Measurements from ENCODE around the gene ADGRD2. TPM values are rescaled to one million over a fixed set of nuclear protein-coding genes. Genes with fewer than 3 reads are reported as not detected.
A peak's percentile ranks its signal among the peaks of the same experiment; 100 is the strongest.

Gene ADGRD2
- total and polyA plus RNA-seq, 9 of the 15 experiments (the other 6 are each of a cell fraction or from before 2014, with no cell fraction given): not detected

DNA sequence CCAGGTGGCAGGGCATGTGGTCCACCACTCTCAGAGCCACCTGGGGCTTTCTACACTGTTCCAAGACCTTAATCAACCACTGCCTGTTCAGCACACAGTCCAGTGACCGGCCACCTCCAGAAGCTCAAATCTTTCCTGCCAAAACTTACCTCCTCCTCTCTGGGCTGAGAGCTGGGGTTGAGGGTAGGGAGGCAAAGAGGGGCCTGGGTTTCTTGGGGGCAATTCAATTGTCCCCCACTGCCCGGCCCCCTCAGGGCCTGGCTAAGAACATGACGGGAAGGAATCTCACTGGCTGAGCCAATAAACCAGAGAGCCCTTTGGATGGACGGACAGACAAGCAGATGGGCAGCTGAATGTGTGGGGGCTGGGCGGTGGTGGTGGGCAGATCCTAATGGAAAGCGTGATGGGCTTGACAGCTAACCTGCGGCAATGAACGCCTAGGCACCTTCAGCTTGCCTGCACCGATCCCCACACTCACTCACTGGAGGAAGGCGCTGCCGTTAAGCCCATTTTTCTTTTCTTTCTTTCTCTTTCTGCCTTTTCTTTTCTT lies 51.6 kb downstream of the ADGRD2 start (continued):
- no peak for TF ChIP-seq ZFP1 (CRISPR knock-in tag; IDR thresholded peaks at IDR 0.05)

DNA sequence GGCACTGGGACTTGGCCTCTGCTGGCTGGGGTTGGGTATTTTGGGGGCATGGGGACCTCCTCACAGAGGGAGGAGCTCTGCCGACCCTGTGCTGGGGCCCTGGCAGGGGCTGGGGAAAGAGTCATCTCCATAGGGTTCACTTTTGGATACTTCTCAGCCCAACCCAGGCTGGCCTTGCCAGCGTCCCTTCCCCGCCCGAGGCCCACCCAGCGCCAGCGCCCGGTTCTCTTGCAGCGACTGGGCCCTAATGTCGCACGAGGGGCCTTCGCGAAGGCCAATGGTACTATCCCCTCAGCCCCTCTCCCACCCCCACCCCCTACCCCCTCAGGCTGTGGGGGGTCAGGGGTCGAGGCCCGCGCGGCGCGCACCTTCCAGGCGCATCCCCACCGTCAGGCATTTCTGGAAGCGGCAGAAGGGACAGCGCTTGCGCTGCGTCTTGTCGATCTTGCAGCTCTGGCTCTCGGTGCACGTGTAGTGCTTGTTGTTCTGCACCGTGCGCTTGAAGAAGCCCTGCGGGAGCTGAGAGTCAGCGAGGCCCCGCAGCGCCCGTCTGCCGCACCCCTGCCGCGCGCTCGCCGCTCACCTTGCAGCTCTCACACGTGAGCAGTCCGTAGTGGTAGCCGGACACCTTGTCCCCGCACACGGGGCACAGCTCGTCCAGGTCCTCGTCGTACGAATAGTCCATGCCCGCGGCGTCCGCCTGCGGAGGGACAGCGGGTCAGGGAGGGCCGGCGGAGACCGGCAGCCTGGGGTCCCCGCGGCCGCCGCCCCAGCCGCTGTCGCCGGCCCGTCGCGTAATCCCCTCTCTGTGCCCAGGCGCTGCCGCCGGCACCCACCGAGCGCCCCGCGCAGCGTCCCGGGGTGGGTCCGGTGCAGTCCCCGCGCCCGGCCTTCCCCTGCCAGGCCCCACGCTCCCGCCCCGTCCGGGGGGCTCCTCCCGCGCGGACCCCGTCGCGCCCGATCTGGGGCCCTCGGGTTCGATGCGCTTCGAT lies 52.8 kb downstream of the ADGRD2 start:
- H3K27ac ChIP-seq (ENCODE audit: extremely low read depth, low read depth, low read length): no peak overlapping the region
- BruUV-seq (replicated peaks): no TSS peak
- peaks cover 0 to 57% of the 10 kb centered on the region in 2 experiments; a peak in 3 of 5 replicates for H3K4me1 ChIP-seq (replicated peaks in 1 of 2; ENCODE audit: control insufficient read depth in 2 of 2, insufficient read depth in 2 of 2, low read length in 2 of 2)
- in situ Hi-C loops (cut with MboI): no loop called here
- ATAC-seq (no peak), DNase-seq (ENCODE audit: extremely low read depth in 1 of 4, low spot score in 3 of 4) (no peak), FAIRE-seq (no peak)
- TF ChIP-seq ETV6 (IDR thresholded peaks at IDR 0.05; ENCODE audit: borderline replicate concordance in 1 of 2, low read depth in 2 of 2, low read length in 1 of 2) (no peak), ETV6 (CRISPR knock-in tag; IDR thresholded peaks at IDR 0.05; ENCODE audit: borderline replicate concordance) (no peak), ETV1 (tag; conservative IDR thresholded peaks at IDR 0.05; ENCODE audit: low read depth) (no peak), ZNF431 (CRISPR knock-in tag; IDR thresholded peaks at IDR 0.05) (no peak), KLF6 (CRISPR knock-in tag; IDR thresholded peaks at IDR 0.05; ENCODE audit: borderline replicate concordance) (no peak), ZNF584 (CRISPR knock-in tag; IDR thresholded peaks at IDR 0.05; ENCODE audit: low read depth) (no peak)
- TF ChIP-seq, protein P1, sequence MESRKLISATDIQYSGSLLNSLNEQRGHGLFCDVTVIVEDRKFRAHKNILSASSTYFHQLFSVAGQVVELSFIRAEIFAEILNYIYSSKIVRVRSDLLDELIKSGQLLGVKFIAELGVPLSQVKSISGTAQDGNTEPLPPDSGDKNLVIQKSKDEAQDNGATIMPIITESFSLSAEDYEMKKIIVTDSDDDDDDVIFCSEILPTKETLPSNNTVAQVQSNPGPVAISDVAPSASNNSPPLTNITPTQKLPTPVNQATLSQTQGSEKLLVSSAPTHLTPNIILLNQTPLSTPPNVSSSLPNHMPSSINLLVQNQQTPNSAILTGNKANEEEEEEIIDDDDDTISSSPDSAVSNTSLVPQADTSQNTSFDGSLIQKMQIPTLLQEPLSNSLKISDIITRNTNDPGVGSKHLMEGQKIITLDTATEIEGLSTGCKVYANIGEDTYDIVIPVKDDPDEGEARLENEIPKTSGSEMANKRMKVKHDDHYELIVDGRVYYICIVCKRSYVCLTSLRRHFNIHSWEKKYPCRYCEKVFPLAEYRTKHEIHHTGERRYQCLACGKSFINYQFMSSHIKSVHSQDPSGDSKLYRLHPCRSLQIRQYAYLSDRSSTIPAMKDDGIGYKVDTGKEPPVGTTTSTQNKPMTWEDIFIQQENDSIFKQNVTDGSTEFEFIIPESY (CRISPR knock-in tag; IDR thresholded peaks at IDR 0.05): peak; percentile 61; the same call in 1 of the 2 replicates
- TF ChIP-seq, protein P2, sequence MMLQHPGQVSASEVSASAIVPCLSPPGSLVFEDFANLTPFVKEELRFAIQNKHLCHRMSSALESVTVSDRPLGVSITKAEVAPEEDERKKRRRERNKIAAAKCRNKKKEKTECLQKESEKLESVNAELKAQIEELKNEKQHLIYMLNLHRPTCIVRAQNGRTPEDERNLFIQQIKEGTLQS (IDR thresholded peaks at IDR 0.05): no peak
- TF ChIP-seq, protein P2 (CRISPR knock-in tag; conservative IDR thresholded peaks at IDR 0.05): no peak
- TF ChIP-seq, protein P3, sequence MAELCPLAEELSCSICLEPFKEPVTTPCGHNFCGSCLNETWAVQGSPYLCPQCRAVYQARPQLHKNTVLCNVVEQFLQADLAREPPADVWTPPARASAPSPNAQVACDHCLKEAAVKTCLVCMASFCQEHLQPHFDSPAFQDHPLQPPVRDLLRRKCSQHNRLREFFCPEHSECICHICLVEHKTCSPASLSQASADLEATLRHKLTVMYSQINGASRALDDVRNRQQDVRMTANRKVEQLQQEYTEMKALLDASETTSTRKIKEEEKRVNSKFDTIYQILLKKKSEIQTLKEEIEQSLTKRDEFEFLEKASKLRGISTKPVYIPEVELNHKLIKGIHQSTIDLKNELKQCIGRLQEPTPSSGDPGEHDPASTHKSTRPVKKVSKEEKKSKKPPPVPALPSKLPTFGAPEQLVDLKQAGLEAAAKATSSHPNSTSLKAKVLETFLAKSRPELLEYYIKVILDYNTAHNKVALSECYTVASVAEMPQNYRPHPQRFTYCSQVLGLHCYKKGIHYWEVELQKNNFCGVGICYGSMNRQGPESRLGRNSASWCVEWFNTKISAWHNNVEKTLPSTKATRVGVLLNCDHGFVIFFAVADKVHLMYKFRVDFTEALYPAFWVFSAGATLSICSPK (IDR thresholded peaks at IDR 0.05; ENCODE audit: borderline replicate concordance): no peak
- no peaks in the 10 kb centered on the region for H3K9me3 ChIP-seq (replicated peaks; ENCODE audit: control insufficient read depth, insufficient read depth, low read depth, low read length)
- 77% methylated on average over 28 of the region's 96 CpGs for WGBS (ENCODE audit: insufficient coverage, low coverage, missing lambda C conversion rate)
- no peak overlapping the region for H3K4me3 ChIP-seq
- peaks cover 29 to 60% of the 10 kb centered on the region in 2 experiments; a peak in 3 of 5 replicates for H3K27me3 ChIP-seq (ENCODE audit: control insufficient read depth in 2 of 2, insufficient read depth in 2 of 2, low read length in 2 of 2)
- intact Hi-C loops (cut with micrococcal nuclease): no loop called here
- ChIA-PET POLR2A (interaction anchor here (1.5 kb wide), 1 partner anchor 10 kb away, joined by 6 read pairs; no protein-coding TSS in a partner anchor), CTCF (ENCODE audit: low intra/inter-chr PET ratio) (no interaction called here)
- H2AFZ ChIP-seq (ENCODE audit: low read depth, low read length): no peak overlapping the region
- H4K20me1 ChIP-seq (replicated peaks; ENCODE audit: control insufficient read depth, insufficient read depth, low read length): peaks cover 11% of the 10 kb centered on the region; the same call in 1 of the 2 replicates
- H3K36me3 ChIP-seq (ENCODE audit: control insufficient read depth, insufficient read depth, low read length): no peaks in the 10 kb centered on the region
- no peaks in the 10 kb centered on the region for H3K9me1 ChIP-seq (ENCODE audit: control insufficient read depth, insufficient read depth, low read length)
- no peaks in the 10 kb centered on the region for H3K79me2 ChIP-seq (ENCODE audit: control insufficient read depth, insufficient read depth, low read length)
- H3K4me2 ChIP-seq (ENCODE audit: insufficient read depth, low read length): no peak overlapping the region
- H3K9ac ChIP-seq (ENCODE audit: insufficient read depth in 1 of 2, low read depth in 2 of 2, low read length in 2 of 2): no peak overlapping the region

All from K562 (cell line).